Mucosa of gallbladder (tissue), 1 donor: ENCODE measurements around the gene ADAMTSL4. TPM values are rescaled to one million over a fixed set of nuclear protein-coding genes. Genes with fewer than 3 reads are reported as not detected.
"Not testable (repeated sequence)": the region's sequence is repeated elsewhere in the genome, so short reads cannot be mapped to it uniquely, and the experiment has no call there.

Experiments
- DNase-seq: peaks from one replicate; pipeline ENCODE4 v3.0.0-alpha.2; 2020; ENCODE audit warnings: low spot score
- total RNA-seq: library from RNA; stranded (reverse); gene quantifications from one replicate; pipeline ENCODE4 v1.2.1, GENCODE V29; 2021
- donor health status: DM: no; HTN: no; CAD: no.

ADAMTSL4 gene
- total RNA-seq, 1 donor from 2014 or later: 17.2 TPM

DNA sequence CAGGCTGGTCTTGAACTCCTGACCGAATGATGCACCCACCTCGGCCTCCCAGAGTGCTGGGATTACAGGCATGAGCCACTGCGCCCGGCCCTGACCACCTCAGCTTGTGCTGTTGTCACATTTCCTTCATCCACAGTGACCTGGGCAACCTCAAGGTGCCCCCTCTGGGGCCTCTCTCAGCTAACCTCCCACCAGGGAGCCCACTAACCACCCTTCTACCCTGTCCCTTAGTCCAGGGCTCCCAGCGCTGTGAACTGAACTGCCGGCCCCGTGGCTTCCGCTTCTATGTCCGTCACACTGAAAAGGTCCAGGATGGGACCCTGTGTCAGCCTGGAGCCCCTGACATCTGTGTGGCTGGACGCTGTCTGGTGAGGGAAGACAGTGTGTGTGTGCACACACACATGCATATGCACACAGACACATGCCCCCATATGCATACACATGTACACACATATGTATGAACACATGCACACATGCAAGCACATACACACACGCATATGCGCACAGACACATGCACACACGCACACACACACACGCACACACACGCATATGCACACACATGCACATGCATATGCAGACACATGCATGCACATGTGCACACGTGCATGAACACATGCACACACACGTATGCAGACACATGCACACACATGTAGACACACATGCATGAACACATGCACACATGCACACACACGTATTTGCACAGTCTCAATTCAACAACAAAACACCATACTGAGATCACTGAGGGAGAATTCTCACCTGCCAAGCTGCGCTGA, 6.2 kb downstream of the ADAMTSL4 start:
- no peak for DNase-seq

DNA sequence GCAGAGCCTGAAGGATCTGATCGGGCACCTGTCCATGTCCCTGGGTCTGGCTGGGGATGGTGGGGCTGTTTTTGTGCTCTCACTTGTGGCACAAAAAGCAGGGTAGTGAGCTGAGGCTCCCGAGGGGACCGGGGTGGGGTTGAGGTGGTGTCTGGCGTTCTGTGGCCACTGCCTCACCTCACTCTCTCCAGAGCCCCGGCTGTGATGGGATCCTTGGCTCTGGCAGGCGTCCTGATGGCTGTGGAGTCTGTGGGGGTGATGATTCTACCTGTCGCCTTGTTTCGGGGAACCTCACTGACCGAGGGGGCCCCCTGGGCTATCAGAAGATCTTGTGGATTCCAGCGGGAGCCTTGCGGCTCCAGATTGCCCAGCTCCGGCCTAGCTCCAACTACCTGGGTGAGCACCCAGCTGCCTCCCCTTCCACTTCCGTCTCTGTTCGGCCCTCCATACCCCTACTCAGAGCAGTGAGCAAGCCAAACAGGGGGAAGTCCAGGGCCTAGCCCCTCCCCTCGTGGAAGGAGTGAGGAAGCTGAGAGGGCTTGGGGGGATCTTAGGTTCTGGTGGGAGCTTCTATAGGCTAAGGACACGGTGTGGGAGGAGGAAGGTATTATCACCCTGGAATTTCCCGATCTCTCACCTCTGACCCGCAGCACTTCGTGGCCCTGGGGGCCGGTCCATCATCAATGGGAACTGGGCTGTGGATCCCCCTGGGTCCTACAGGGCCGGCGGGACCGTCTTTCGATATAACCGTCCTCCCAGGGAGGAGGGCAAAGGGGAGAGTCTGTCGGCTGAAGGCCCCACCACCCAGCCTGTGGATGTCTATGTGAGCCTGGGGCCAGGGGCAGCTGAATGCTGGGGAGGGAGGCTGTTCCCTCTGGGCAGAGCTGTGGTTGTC, 7.0 kb downstream of the ADAMTSL4 start:
- no peak for DNase-seq

DNA sequence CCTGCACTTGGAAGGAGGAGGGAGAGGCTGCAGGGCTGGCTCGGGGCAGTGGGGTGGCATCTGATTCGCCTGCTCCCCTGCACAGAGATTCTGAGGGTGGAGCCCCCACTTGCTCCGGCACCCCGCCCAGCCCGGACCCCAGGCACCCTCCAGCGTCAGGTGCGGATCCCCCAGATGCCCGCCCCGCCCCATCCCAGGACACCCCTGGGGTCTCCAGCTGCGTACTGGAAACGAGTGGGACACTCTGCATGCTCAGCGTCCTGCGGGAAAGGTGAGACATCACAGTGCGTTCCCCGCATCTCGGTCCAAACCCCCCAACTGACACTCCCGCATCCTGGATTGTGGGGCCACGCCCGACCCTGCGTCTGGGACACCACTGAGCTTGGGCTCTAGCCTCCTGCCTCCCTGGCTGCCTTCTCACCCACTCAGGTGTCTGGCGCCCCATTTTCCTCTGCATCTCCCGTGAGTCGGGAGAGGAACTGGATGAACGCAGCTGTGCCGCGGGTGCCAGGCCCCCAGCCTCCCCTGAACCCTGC, 7.9 kb downstream of the ADAMTSL4 start:
- no peak for DNase-seq

GRCh38 chr1:150557813-150558212, 8.6 kb downstream of the ADAMTSL4 start:
- no peak for DNase-seq

GRCh38 chr1:150558303-150558704, 9.1 kb downstream of the ADAMTSL4 start:
- no peak for DNase-seq

- DNase-seq: no peak
Measured at GRCh38 chr1:150558761-150559655, 9.8 kb downstream of the ADAMTSL4 start.

- DNase-seq: no peak
Measured at GRCh38 chr1:150559656-150560010, 10.4 kb downstream of the ADAMTSL4 start.

GRCh38 chr1:150560011-150560438, 10.8 kb downstream of the ADAMTSL4 start:
- peak; percentile 82 for DNase-seq

GRCh38 chr1:150560576-150561253, 11.5 kb downstream of the ADAMTSL4 start:
- peak; percentile 90 for DNase-seq

- peak; percentile 96 for DNase-seq
Measured at GRCh38 chr1:150561254-150561973, 12.2 kb downstream of the ADAMTSL4 start.

- peak; percentile 94 for DNase-seq
Measured at GRCh38 chr1:150561974-150562445, 12.8 kb downstream of the ADAMTSL4 start.

DNA sequence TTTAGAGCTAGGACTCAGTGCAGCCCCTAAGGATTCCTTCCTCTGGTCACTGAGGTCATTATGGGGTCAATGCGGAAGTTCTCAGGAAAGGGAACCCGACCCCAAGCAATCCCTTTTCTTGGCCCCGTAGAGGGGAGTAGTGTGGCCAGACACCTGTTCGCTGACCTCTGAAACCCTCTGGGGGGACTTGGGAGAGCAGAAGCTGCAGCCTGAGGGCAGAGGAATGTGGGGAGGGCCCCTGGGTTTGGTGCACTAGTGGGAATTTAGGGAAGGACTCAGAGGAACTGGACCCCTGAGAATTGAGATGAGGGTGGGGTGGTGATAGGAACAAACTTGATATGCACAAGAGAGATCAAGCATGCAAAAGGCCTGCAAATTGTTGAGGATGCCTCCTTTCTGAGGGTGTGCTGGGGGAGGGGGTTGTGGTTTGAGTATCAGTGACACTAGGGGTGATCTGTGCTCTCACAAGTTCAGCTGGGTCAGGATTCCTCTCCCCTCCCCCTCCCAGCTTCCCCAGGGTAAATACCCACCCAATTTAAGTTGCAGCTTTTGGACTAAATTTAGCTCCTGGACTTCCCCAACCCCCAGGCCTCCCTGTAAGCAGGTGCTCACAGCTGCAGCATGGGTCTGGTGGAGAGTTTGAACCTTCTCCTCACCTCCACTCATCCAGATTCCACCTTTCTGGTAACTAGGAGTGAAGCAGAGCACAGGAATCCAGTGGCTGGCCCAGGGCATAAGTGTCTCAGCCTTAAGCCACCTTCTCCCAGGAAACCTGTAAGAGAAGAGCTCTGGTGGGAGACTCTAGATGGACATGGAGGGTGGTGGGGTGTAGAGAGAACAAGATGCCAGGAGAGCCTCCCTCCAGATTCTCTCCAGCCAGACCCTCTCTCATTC, 13.5 kb downstream of the ADAMTSL4 start:
- DNase-seq: no peak

DNA sequence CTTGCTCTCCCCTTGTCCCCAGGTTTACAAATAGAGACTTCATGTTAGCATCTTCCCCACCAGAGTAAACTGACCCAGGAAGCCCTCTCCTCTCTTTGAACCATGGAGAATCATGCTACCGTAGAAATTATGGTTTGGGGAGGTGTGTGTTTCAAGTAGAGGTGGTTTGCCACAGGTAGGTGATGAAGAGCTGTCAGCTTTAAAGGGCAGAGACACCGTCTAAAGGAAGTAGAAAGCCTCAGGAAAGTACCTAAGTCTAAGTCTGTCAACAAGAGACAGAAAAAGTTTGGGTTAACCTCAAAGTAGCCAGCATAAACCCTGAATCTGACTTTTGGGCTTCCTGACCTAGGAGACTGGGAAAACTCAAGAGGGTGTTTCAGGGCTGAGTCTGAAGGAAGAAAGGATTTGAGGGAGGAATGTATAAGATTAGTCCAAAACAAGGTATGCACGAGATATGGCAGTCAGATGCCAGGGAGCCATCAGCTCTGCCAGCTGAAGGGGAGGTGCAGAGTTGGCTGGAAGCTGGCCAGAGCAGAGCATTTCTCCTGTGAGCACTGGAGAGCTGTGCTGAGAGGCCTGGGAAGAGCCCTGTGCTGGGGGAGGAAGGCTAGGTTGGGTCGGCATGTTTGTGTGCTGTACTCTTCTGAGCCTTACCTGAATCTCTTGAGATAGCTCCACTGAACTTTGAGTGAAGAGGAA, 14.3 kb downstream of the ADAMTSL4 start:
- no peak for DNase-seq

GRCh38 chr1:150564051-150564991, 15.1 kb downstream of the ADAMTSL4 start:
- DNase-seq: no peak

DNA sequence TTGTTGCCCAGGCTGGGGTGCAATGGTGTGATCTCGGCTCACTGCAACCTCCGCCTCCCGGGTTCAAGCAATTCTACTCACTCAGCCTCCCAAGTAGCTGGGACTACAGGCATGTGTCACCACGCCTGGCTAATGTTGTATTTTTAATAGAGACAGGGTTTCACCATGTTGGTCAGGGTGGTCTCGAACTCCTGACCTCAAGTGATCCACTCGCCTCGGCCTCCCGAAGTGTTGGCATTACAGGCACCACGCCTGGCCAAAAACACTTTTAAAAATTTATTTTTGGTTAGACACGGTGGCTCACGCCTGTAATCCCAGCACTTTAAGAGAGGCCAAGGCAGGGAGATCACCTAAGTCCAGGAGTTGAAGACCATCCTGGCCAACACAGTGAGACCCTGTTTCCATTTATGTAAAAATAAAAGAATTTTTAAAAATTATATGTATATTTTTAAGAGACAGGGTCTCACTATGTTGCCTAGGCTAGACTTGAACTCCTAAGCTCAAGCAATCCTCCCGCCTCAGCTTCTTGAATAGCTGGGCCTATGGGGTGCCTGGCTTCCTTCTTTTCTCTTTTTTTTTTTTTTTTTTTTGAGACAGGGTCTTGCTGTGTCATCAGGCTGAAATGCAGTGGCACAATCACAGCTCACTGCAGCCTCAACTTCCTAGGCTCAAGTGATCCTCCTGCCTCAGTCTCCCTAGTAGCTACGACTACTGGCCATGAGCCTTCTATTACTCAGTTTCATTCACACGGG, 16.2 kb downstream of the ADAMTSL4 start:
- DNase-seq: not testable (repeated sequence)

GRCh38 chr1:150566589-150567340, 17.6 kb downstream of the ADAMTSL4 start:
- no peak for DNase-seq
